Measurements from ENCODE around the gene HSPA1A. TPM values are rescaled to one million over a fixed set of nuclear protein-coding genes. Genes with fewer than 3 reads are reported as not detected.

HSPA1A gene
- total RNA-seq (2021) (57.2 to 80.1 TPM (median 75.8 TPM) in 3 replicates), Bru-seq, nascent RNA (percentile 72 among the genes with signal in this experiment)
- long read RNA-seq, experiment 1, transcript HSPA1A-201 (1 exons, 2,483 nt): major isoform, 66 of 66 reads
- long read RNA-seq, experiment 1, partial matches to known transcripts: 0 of 66 reads
- long read RNA-seq, experiment 1, other reads (novel, unspliced or antisense): 0 of 66 reads
- long read RNA-seq, experiment 2, transcript HSPA1A-201 (1 exons, 2,483 nt): major isoform, 92 of 94 reads
- long read RNA-seq, experiment 2, partial matches to known transcripts: 0 of 94 reads
- long read RNA-seq, experiment 2, other reads (novel, unspliced or antisense): 2 of 94 reads
- long read RNA-seq, experiment 3, transcript HSPA1A-201 (1 exons, 2,483 nt): major isoform, 38 of 38 reads
- long read RNA-seq, experiment 3, partial matches to known transcripts: 0 of 38 reads
- long read RNA-seq, experiment 3, other reads (novel, unspliced or antisense): 0 of 38 reads

- POLR2A ChIA-PET: interaction anchor here (0.6 to 2.3 kb wide), 15 partner anchors 9 to 646 kb away, joined by 3 to 18 read pairs (median 4); partner anchors contain the start of genes GPANK1, HSPA1B, LSM2 and MSH5
Observed at GRCh38 chr6:31815025-31815838, at the start of gene HSPA1A, which contains the start of gene HSPA1L. Gene HSPA1A, plus strand, starts transcription at chr6:31815543. Its CDS starts 214 bp downstream, at chr6:31815757. Gene HSPA1L, minus strand, starts transcription at chr6:31815283. Its CDS starts 3,311 bp downstream, at chr6:31811972.

More at GRCh38 chr6:31815025-31815838, at the start of gene HSPA1A, which contains the start of gene HSPA1L:
- Mint-ChIP-seq H3K9me3 (no peaks in the 10 kb centered on the region; the same call in 1 of the 2 replicates), H3K27me3 (ENCODE audit: low read depth) (no peaks in the 10 kb centered on the region; the same call in 1 of the 2 replicates), H3K36me3 (peaks cover 4% of the 10 kb centered on the region; the same call in 1 of the 2 replicates), H3K4me3 (peak within 1 kb of the TSS; percentile 85), H3K4me1 (peaks cover 27% of the 10 kb centered on the region), H3K27ac (peak within 1 kb of the TSS; percentile 98)
- CTCF ChIA-PET: interaction anchor here (0.7 to 2.4 kb wide), 10 partner anchors 9 to 85 kb away, joined by 3 to 19 read pairs (median 8); partner anchors contain the start of genes DDAH2, HSPA1B, LSM2 and VARS1
- ATAC-seq (peak; percentile 91), DNase-seq (ENCODE audit: low spot score) (peak; percentile 98)
- TF ChIP-seq SP1 (CRISPR knock-in tag; conservative IDR thresholded peaks at IDR 0.05) (peak; percentile 17; the same call in 1 of the 2 replicates), NFATC4 (CRISPR knock-in tag; IDR thresholded peaks at IDR 0.05) (no peak), USF1 (CRISPR knock-in tag; IDR thresholded peaks at IDR 0.05) (peak; percentile 19; the same call in 1 of the 2 replicates), ZNF263 (CRISPR knock-in tag; IDR thresholded peaks at IDR 0.05; ENCODE audit: low read depth) (no peak), TEAD1 (CRISPR knock-in tag; IDR thresholded peaks at IDR 0.05) (0 out of 2 replicates have a peak, but pooled peaks have one; percentile 49), IRF1 (CRISPR knock-in tag; IDR thresholded peaks at IDR 0.05) (no peak), TP53 (CRISPR knock-in tag; IDR thresholded peaks at IDR 0.05) (no peak), ZSCAN18 (CRISPR knock-in tag; IDR thresholded peaks at IDR 0.05) (no peak), ARID4B (CRISPR knock-in tag; IDR thresholded peaks at IDR 0.05; ENCODE audit: borderline replicate concordance) (0 out of 2 replicates have a peak, but pooled peaks have one; percentile 53), NR1H2 (CRISPR knock-in tag; IDR thresholded peaks at IDR 0.05) (no peak), FOXK1 (CRISPR knock-in tag; IDR thresholded peaks at IDR 0.05) (0 out of 2 replicates have a peak, but pooled peaks have one; percentile 39), TCF7 (CRISPR knock-in tag; IDR thresholded peaks at IDR 0.05; ENCODE audit: low read depth) (no peak), FOXP4 (CRISPR knock-in tag; IDR thresholded peaks at IDR 0.05) (peak; percentile 52; the same call in 1 of the 2 replicates), GABPB1 (CRISPR knock-in tag; IDR thresholded peaks at IDR 0.05) (peak; percentile 56), IRF2 (CRISPR knock-in tag; IDR thresholded peaks at IDR 0.05; ENCODE audit: borderline replicate concordance, low read depth) (no peak), JAZF1 (CRISPR knock-in tag; IDR thresholded peaks at IDR 0.05) (no peak), CREB1 (CRISPR knock-in tag; IDR thresholded peaks at IDR 0.05) (no peak), SOX15 (CRISPR knock-in tag; IDR thresholded peaks at IDR 0.05) (no peak), NFYB (CRISPR knock-in tag; conservative IDR thresholded peaks at IDR 0.05; ENCODE audit: low read depth) (peak; percentile 66), ZNF232 (CRISPR knock-in tag; IDR thresholded peaks at IDR 0.05) (peak; percentile 85; the same call in 1 of the 2 replicates), MAX (CRISPR knock-in tag; IDR thresholded peaks at IDR 0.05) (peak; percentile 36; the same call in 1 of the 2 replicates)

Measured in WTC11 (cell line).